ENCODE results near the gene PEAK3. TPM values are rescaled to one million over a fixed set of nuclear protein-coding genes. Genes with fewer than 3 reads are reported as not detected.

The PEAK3 gene
- total and polyA plus RNA-seq, 10 of the 15 experiments (the other 5 are each of a cell fraction or from before 2014, with no cell fraction given) = 0.03 to 0.10 (median 0.05) TPM; not detected in 7

GRCh38 chr19:2296141-2296540 is 14.2 kb upstream of the PEAK3 start:
- Histone ChIP-seq H3K36me3 (ENCODE audit: control insufficient read depth in 2 of 2, insufficient read depth in 2 of 2, low read length in 1 of 2) (no peaks in the 10 kb centered on the region), H3K4me1 (ENCODE audit: control insufficient read depth, insufficient read depth, low read length) (peaks cover under 1% of the 10 kb centered on the region; the same call in 1 of the 2 replicates), H3K27ac (ENCODE audit: control insufficient read depth, insufficient read depth) (no peak overlapping the region), H4K20me1 (ENCODE audit: control insufficient read depth, insufficient read depth) (no peaks in the 10 kb centered on the region; the same call in 1 of the 2 replicates), H3K4me3 (no peak overlapping the region), H3K27me3 (replicated peaks in 1 of 2; ENCODE audit: control insufficient read depth in 2 of 2, insufficient read depth in 2 of 2, low read length in 1 of 2) (no peaks in the 10 kb centered on the region; a peak in 1 of 4 replicates), H3K9me3 (replicated peaks; ENCODE audit: control insufficient read depth, insufficient read depth, low read length) (no peaks in the 10 kb centered on the region), H3K9ac (ENCODE audit: control insufficient read depth, insufficient read depth, low read length) (no peak overlapping the region), H3K79me2 (ENCODE audit: control insufficient read depth, insufficient read depth, low read length) (no peaks in the 10 kb centered on the region), H3K4me2 (ENCODE audit: control insufficient read depth, insufficient read depth) (no peak overlapping the region), H2AFZ (ENCODE audit: control insufficient read depth, low read depth, low read length) (no peak overlapping the region)
- no peak for ATAC-seq
- ChIA-PET RAD21 (ENCODE audit: unreplicated experiment) (no interaction called here), POLR2A (no interaction called here), CTCF (no interaction called here), SMC1A (ENCODE audit: uncharacterized antibody, unreplicated experiment) (no interaction called here)
- no peak for FAIRE-seq
- 85% methylated on average over 16 of the region's 16 CpGs for WGBS (ENCODE audit: insufficient coverage, insufficient replicate concordance, low lambda C conversion rate, missing lambda C conversion rate)
- no peak for DNase-seq (ENCODE audit: low read depth, low spot score)
- BruUV-seq (replicated peaks) = no TSS peak
- intact Hi-C loops (cut with micrococcal nuclease; ENCODE audit: unreplicated experiment) = no loop called here
- TF ChIP-seq ZSCAN29 (IDR thresholded peaks at IDR 0.05) = no peak
- TF ChIP-seq ZBTB4 (CRISPR knock-in tag; IDR thresholded peaks at IDR 0.05) = no peak
- no peak for TF ChIP-seq PAX8 (IDR thresholded peaks at IDR 0.05)
- TF ChIP-seq FOS (IDR thresholded peaks at IDR 0.05; ENCODE audit: borderline replicate concordance, extremely low read depth, insufficient read length) = no peak
- no peak for TF ChIP-seq RAD51 (IDR thresholded peaks at IDR 0.05)
- in situ Hi-C loops (cut with MboI) = no loop called here
